ENCODE results near the gene MEMO1. TPM values are rescaled to one million over a fixed set of nuclear protein-coding genes. Genes with fewer than 3 reads are reported as not detected.

The MEMO1 gene
- total and polyA plus RNA-seq, 9 of the 15 experiments (the other 6 are each of a cell fraction or from before 2014, with no cell fraction given) = 22.1 to 87.7 (median 61.2) TPM

- TF ChIP-seq RBM25 (IDR thresholded peaks at IDR 0.05; ENCODE audit: low read depth, low read length, severe bottlenecking) = peak; percentile 85
- TF ChIP-seq ZNF592 (IDR thresholded peaks at IDR 0.05) = peak; percentile 71; the same call in 1 of the 2 replicates
- TF ChIP-seq NELFE (IDR thresholded peaks at IDR 0.05; ENCODE audit: insufficient read depth, insufficient read length) = no peak
- peak; percentile 77 for TF ChIP-seq PHF20 (IDR thresholded peaks at IDR 0.05; ENCODE audit: partially characterized antibody)
- TF ChIP-seq TOE1 (IDR thresholded peaks at IDR 0.05; ENCODE audit: borderline replicate concordance) = peak; percentile 99
- TF ChIP-seq TOE1 (CRISPR knock-in tag; IDR thresholded peaks at IDR 0.05; ENCODE audit: borderline replicate concordance, low read depth) = 0 out of 2 replicates have a peak, but pooled peaks have one; percentile 28
- TF ChIP-seq KLF16 (IDR thresholded peaks at IDR 0.05) = no peak
- TF ChIP-seq ZMIZ1 (IDR thresholded peaks at IDR 0.05; ENCODE audit: low read depth in 2 of 2, low read length in 2 of 2) = no peak
- peak; percentile 94 for TF ChIP-seq SP1 (CRISPR knock-in tag; IDR thresholded peaks at IDR 0.05)
- peak; percentile 99 for TF ChIP-seq NUFIP1 (IDR thresholded peaks at IDR 0.05; ENCODE audit: partially characterized antibody)
- peak; percentile 88 for TF ChIP-seq DPF2 (IDR thresholded peaks at IDR 0.05)
- no peak for TF ChIP-seq MCM2 (IDR thresholded peaks at IDR 0.05; ENCODE audit: low read depth)
- no peak for TF ChIP-seq ZNF57 (CRISPR knock-in tag; IDR thresholded peaks at IDR 0.05)
- TF ChIP-seq CTBP1 (IDR thresholded peaks at IDR 0.05; ENCODE audit: borderline replicate concordance) = peak; percentile 94
- no peak for TF ChIP-seq STAT5B (CRISPR knock-in tag; IDR thresholded peaks at IDR 0.05)
- TF ChIP-seq ETV5 (CRISPR knock-in tag; IDR thresholded peaks at IDR 0.05; ENCODE audit: low read depth) = peak; percentile 43; the same call in 1 of the 2 replicates
- peak; percentile 87 for TF ChIP-seq GABPB1 (CRISPR knock-in tag; IDR thresholded peaks at IDR 0.05)
- no peak for TF ChIP-seq ZNF140 (CRISPR knock-in tag; IDR thresholded peaks at IDR 0.05)
- no peak; the same call in 1 of the 2 replicates for TF ChIP-seq ZEB2 (IDR thresholded peaks at IDR 0.05)
- TF ChIP-seq, protein P1, sequence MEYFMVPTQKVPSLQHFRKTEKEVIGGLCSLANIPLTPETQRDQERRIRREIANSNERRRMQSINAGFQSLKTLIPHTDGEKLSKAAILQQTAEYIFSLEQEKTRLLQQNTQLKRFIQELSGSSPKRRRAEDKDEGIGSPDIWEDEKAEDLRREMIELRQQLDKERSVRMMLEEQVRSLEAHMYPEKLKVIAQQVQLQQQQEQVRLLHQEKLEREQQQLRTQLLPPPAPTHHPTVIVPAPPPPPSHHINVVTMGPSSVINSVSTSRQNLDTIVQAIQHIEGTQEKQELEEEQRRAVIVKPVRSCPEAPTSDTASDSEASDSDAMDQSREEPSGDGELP (CRISPR knock-in tag; IDR thresholded peaks at IDR 0.05; ENCODE audit: borderline replicate concordance) = peak; percentile 87
Measured at GRCh38 chr2:32010670-32011484, at the start of gene MEMO1 (continued).
